NCI-H187 (cell line): Measurements from ENCODE around the gene CYB5R3.

Experiments
- DNase-seq, 2 experiments: peaks; one replicate each; lab custom pipeline; 2025; lab: John Stamatoyannopoulos, UW

The CYB5R3 gene

DNA sequence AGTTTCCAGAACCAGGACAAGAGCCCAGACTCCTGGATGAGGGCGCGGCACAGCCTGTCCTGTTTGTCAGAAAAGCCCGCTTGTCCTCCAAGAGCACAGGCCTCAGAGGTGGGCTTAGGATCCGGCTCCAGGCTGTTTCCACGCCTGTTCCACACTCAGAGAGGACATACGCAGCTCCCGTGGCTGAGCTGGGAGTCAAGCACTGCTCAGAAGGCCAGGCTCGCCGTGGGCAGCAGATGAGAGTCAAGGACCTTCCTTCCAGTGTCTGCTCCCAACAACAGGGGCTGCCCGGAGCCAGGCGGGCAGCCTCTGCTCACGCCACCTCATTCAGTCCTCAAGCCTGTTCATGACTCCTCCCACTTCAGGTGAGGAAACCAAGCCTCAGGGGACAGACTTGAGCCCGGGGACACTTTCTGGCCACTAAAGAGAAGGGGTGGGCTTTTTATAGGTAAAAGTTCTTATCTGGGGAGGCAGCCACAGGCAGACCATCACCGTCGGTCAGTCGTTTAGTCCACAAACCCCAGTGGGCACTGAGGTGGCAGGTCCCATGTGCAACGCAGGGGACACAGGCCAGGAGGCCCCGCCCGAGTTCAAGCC lies 3.8 kb downstream of the CYB5R3 start:
- DNase-seq: no peak

DNA sequence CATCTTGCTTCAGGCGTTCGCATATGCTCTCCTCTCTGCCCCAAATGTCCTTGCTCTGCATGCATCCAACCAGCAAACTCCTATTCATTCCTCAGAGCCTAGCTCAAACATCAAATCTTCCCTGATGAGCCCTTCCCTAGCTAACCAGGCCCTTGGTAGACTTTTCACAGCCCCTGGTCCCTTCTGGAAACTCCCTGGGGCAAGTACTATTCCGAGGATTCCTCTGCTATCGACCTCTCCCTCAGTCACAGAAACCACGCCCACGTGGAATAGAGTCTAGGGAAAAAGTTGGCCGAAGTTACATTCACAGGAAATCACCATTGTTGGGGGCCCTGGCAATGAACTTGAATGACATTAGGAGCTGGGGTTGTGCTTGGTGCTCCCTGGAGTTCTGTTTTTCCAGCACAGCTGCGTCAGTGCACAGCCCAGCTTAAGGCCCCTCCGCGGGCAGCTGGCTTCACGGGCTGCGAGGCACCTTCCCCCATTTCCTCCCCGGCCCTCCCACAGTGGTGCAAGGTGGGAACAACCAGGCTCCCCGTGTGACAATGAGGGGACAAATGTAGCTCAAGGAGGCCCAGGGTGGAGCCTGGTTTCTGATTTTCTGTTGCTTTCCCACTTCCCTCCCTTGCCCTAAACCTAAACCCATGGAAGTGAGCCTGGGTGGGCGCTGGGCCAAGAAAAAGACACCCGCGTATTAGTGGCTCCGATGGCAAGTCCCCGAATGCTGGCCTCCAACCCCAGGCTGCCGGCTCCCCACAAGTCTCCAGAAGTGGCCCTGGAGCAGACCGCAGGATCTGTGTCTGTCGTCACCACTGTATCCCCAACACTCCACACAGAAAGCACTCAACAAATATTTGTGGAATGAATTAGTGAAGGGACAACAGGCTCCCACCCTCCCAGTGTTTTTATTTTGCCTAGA lies 4.5 kb downstream of the CYB5R3 start:
- DNase-seq: no peak

DNA sequence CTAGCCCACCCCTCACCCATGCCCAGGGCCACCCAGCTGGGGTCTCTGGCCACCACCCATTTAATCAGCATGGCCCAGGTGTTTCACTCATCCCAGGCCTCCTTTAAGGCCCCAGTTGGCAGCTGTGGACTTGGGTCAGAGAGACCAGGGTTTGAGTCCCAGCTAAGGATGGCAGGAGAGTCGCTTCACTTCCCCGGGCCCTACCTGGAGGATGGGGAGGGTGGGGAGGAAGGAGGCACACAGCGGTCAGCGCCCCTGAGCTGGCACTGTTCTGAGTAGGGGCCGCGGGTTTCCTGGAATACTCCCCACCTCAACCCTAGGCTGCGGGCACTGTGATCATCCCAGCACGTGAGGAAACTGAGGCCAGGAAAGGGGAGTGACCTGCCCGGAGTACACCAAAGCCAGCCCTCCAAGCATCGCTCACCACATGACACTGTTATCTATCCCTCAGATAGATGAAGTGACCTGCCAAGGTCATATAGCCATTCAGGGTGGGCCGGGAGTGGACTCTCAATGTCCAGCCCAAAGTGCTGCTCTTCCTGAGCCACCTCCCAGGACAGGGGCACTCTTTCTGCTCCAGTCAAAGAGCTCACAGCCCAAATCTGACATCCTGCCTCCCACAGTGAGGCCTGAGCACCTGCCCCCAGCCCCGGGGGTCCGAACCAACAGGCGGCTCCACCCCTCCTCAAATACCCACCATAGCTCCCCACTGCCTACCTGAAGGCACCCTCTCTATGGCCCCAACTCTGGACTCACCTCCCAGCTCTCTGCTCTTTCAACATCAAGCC lies 5.4 kb downstream of the CYB5R3 start:
- DNase-seq: no peak

DNA sequence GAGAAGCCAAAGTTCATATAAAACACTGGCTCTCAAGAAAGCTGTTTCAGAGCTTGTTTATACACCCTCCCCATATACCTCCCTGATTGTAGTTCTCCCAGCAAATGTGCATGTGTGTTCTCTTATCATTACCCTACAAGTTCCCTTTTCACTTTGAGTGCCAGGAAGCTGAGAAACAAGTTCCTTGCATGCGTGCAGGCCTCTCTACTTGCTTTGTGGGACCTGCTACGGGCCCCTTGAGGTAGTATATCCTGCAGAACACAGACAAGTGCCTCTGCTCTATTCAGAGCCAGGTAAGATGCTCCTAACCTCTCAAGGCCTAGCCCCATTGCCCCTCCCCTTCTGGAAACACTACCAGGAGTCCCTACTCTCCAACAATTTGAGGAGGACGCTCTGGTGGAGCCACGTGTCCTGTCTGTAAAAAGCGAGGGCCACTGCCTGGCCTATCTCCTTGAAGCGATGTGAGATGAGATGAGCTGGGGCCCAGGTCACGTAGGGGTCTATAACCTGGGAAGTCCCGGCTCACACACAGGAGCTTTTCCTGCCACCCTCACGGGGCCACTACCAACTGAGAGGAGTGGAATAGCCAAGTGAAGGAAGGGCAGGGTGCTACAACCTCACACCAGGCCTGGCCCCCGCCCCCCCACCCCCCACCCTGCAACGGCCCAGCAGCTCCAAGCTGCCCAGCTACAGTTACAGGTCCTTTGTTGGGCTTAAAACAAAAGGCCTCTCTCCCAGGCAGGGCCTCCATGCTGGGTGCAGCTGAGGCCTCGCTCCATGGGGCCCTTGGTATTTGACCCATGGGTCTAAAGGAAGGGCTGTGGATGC lies 6.2 kb downstream of the CYB5R3 start:
- DNase-seq: no peak

DNA sequence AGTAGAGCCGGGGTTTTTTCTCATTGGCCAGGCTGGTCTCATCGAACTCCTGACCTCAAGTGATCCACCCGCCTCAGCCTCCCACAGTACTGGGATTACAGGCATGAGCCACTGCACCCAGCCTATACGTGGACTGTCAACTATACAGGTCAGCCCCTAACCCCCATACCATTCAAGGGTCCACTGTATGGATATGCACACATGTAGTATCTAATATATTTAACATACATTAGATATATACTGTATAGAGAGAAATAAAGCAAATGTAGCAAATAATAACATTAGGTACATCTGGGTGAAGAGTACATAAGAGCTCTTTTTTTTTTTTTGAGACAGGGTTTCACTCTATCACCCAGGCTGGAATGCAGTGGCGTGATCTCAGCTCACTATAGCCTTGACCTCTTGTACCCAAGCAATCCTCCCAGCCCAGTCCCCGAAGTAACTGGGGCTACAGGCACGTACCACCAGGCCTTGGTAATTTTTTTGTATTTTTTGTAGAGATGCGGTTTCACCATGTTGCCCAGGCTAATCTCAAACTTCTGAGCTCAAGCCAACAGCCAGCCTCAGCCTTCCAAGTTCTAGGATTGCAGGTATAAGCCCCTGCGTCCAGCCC lies 7.3 kb downstream of the CYB5R3 start:
- no peak for DNase-seq

DNA sequence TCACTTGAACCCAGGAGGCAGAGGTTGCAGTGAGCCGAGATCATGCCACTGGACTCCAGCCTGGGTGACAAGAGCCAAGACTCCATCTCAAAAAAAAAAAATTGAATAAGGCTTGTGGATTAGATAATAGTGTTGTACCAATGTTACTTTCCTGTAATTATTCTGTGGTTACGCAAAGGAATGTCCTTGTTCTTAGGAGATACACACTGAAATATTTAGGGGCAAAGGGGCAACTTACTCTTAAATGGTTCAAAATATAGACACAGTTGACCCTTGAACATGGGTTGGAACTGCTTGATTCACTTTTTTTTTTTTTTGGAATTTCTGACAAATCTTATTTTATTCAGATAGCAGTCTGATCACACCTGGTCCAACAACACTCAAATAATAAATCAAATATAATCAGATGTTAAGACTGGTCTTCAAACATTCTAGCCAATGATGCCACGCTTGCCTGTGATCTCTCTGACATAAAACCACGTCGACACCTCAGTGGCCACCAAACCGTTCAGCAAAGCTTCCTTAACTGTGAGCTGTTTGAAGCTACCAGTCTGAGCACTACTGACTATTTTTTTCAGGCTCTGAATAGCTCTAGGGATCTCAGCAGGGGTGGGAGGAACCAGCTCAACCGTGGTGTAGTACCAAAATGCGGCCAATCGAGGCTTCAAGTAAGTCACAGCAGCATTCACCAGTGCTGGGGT lies 9.5 kb downstream of the CYB5R3 start:
- DNase-seq: no peak

DNA sequence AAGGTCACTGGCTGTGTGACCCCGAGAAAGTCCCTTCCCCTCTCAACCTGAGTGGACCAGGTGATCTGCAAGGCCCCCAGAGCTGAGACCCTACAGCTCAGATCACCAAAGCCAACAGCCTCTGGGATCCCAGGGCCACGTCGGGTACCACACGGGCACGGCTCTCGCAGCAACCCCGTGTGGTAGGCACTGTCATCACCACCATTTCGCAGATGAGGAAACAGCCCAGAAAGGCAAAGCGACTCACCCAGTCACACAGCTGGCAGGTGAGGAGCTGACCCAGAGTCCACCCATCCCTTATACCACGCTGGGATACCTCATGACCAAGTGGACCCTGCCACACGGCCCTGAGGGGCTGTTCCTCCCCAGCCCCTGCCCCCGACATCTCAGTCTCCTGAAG lies 11.6 kb downstream of the CYB5R3 start:
- DNase-seq: no peak

DNA sequence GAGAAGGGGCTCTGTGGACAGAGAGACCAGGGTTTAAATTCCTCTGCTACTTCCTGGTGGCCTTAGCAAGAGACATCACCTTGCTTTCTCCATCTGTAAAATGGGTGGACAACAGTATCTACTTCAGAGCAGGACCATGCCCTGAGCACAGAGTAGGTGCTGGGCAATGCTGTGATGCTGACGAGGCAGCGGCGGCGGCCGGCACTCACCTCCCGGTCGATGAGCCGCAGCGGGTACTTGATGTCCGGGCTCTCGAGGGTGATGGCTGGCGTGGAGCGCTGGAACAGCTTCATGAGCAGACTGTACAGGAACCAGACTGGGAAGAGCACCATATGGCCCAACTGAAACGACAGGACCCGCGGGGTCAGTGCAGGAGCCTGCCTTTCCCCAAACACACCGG lies 12.7 kb downstream of the CYB5R3 start:
- DNase-seq: no peak

DNA sequence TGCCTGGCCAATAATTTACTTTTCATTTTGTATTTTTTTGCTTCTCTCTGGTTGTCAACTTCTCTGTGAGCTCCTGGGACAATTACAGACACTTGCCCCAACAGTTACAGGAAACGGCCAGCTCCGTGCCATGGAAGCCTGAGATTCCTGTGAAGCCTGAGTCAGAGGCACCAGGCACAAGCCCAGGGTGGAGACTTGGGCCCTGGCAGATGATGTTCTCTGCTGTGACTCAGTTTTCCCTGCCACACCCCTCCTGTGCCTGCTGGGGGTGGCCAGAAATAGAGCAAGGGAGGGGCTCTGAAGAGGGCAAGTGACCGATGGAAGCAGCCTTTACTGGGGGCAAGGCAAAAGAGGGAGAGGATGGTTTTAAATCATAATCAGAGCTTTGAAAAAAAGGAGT lies 13.7 kb downstream of the CYB5R3 start:
- no peak for DNase-seq

DNA sequence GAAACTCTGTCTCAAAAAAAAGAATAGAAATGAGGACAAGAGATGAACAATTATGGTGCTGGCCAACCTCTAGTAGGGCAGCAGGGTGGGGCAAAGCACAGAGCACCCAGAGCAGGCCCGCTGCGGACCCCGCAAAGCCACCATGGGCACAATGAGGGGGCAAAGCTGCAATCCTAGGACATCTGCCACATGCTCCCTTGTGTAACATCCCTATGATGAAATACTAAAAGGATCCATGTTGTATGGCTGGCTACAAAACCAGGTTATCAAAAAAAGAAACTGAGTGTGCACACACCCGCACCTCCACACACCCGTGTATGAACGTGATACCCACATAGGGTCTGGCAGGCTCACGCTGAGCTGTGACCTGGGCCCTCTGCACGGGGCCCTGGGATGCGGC lies 16.2 kb downstream of the CYB5R3 start:
- no peak for DNase-seq

DNA sequence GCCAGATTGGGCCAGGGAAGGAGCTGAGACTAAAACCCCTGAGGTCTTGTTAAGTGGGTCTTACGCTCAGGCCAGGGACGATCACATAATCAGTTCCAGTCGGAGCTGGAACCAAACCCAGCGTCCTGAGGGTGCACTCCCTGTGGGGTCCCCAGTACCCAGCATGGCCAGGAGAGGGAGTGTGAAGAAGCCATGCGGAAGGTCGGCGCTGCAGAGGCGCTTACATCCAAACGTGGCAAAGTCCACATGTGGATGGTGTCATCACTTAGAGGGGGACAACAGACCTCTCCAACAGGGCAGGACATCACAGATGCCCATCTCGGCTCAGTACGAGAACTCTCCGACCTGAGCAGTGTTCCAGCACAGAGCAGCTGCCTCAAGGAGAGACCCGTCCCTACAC lies 17.1 kb downstream of the CYB5R3 start:
- no peak for DNase-seq

DNA sequence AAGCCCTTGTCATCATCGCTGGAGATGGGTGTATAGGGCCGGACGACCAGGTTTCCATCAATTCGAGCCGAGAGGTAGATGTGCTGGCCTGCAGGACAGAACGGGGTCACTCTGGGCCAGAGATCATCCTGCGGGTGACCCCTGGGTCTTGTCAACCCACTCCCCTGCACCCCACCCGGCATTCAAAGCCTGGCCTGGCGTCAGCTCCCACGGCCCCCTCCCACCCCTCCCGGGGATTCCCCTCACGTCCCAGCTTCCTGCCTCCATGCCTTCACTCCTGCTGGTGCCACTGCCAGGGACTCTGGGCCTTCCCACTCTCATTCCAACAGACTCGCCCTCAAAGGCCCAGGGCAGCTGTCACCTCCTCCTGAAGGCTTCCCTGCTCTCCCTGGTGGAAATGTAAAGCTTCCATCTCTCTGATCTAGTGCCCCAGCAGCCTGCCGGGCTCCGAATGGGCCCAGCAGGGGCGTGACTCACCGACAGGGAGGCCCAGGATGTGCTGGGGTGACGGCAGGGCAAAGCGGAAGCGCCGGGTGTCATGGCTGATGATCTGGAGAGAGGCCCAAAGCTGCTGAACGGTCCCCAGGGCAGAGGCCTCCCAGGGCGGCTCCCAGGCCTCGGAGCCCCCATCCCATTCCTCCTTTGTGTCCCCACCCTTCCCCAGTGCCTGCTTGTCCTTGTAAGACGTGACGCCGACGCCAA lies 18.1 kb downstream of the CYB5R3 start:
- DNase-seq: no peak

DNA sequence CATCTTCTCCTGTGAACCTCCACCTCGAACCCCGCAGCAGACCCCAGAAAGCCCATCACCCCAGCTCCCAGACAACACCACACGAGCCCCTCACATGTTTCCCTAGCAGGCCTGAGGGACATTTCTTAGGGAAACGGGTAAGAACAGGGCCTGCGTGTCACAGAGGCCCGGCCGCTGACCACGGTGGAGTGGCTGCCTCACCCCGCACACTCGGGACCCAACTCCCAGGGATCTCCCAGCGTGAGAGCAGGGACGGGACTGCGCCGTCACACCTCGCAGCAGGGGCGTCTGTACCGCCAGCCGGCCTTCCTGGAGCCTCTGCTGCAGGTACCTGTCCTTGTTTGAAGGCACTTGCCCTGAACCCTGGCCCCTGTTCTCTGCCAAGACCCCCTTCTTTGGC lies 19.0 kb downstream of the CYB5R3 start:
- DNase-seq: no peak

DNA sequence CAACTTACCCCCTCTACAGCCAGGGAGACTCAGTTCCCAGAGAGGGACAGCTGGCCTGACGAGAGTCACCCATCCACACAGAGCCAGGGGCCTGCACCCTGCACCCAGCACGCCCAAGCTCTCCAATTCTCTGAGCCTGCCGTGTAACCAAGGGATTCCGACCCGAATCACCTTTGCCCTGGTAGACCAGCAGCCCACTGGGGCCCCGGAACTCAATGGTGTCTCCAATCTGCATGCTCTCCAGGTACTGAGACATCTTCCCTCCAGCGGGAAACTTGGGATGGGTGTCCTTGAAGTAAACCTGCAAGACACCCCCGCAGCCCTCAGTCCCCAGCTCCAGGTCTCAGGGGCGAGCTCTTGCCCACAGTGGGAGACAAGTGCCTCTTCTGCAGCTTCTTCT lies 21.2 kb downstream of the CYB5R3 start:
- no peak for DNase-seq

DNA sequence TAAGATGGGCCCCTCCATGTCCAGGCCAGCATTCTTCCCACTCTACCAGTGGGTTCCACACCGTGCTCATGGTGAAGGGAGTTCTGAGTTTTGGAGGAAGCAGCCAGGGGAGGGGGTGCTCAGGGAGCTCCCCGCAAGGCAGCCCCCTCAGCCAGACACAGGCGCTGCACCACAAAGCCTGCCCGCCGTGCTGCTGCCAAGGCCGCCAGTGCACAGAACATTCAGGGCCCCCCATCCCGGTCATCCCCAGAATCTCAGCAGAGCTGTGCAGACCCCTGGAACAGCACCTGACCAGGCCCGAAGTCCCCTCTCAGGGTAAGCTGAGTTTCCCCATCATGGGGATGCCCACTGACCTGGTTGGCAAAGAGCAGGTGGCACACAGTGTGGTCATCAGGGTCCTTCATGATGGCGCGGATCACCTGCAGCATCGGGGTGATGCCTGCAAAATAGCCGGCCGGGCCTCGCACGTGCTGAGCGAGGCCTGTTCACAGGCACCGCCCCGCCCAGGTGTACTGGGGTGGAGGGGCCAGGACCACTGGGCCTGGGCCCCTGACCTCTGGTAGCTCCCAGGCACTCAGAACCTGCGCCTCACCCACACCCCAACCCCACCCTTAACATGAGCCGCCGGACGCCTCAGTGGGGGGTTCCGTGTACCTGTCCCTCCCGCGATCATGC lies 22.1 kb downstream of the CYB5R3 start:
- DNase-seq: no peak

DNA sequence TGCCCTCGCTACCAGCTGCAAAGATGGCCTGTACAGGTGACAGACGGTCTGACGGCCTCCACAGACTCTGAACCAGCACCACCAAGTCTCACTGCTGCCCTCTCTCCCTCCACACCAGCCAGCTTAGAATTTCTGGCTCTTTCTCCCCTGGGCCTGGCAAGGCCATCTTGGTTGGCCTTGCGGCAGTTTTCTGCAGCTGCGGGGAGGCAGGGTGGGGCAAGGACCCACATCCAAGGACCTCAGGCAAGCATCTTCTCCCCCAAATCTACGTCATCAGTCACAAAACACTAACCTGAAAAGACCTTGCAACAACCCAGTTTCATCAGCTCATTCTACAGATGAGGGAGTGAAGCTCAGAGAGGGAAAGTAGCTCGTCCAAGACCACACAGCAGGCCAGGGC lies 22.8 kb downstream of the CYB5R3 start:
- no peak for DNase-seq

DNA sequence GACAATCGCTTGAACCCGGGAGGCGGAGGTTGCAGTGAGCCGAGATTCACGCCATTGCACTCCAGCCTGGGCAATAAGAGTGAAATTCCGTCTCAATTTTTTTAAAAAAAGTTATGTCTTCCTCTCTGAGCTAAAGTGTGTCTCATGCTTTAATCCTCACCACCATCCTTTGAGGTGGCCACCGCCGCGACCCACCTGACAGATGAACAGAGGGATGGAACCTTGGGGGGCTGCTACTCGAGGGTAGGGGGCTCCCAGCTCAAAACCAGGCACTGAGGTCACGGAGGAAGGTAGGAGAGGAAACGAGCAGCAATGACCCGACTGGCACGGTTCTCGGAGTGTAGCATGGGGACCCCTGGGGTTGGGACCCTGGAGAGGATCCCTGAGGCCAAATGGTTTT lies 23.8 kb downstream of the CYB5R3 start:
- DNase-seq: no peak

DNA sequence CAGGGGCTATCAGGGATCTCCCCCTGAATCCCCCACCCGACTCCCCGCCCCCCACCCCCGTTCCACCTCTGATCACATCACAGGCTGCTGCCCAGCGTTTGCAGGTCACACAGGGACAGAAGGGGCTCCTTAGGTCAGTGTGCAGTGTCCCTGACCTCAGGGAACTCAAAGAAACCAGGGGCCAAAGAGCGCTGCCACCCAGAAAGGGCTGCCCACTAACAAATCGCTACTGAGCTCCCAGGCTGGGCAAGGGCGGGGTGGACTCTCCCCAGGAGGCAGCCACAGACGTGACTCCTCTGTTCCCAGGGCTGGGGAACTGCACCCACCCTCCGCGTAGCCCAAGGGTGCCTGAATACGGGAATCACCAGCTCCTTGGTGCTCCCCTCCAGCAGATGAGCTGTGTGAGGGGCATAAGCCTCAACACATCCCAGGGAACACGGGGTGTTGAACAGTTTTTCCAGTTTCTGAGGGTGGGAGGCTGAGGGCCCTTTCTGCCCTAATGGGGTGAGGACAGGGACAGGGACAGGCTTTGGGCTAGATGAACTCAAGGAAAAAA lies 24.6 kb downstream of the CYB5R3 start:
- DNase-seq: no peak

DNA sequence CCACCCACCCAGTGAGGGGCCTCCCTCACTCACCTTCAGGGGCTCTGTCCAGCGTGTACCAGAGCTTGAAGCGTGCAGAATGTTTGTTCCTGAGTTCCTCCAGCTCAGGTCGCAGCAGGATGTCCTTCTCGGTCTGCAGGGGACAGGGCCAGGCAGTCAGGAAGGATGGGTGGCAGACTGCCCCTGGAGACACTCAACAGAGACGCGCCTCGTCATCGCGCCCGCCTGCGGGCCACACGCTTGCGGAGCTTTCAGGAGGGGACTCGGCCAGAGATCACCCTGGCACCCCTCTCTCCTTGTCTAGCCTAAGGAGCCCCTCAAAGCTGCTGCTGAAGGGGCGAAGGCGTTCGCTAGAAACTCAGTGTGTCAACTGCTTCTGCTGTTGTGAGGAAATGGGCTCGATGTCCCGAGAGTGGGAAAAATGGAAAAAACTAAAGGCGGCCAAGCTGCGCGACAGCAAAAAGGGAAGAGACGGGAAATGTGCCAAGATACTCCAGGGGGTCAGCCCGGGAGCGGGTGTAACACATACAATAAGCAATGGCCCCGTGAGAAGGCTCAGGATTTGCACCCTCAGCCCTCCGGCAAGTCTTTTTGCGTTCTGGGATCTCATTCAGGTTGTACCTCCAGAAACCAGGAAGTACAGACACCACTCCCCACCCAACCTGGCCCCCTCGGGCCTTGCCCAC lies 25.3 kb downstream of the CYB5R3 start:
- no peak for DNase-seq
